ENCODE measurements around the gene SNAP29.

DNA sequence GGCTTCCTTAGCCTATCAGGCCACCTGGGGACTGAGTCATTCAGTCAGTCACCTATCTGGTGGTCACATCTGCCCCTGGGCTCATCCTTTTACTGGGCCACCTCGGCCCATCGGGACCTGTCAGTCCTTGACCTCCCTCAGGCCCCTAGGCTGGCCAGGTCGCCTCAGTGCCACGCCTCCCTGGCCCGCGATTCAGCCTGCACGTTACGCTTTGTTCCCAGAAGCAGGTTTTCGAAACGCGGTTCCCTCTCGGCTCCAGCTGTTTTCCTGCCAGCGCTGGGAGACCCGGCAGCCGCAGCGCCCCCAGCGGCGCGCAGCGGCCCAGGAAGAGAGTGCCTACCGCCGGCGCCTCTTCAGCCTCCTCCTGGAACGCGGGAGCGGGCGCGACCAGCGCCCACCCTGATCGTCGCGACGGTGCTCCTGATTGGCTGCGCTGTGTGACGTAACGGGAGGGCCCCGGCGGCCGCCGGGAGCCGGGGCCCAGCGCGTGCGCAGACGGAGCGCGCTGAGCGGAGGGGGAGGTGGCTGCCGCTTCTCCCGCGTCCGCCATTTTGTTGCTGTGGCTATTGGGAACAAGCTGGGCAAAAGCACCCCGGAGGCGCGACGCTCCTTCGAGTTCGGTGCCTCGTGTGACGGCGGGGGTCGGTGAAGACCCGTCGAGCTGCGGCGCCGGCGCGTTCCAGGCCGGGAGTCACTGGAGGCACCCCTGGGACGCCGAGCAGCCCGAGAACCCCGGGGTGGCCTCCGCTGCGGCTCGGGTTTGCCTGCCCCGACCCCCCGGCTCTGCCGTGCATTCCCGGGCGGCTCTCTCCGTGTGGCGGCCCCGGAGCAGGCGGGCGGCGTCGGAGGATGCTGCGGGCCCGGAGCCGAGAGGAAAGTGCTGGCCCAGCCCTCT is 58.4 kb downstream of the SNAP29 start, which contains the start of gene CRKL:
- TF ChIP-seq TCF7L2 (IDR thresholded peaks at IDR 0.05; ENCODE audit: borderline replicate concordance, low read depth, low read length): no peak
- TF ChIP-seq ZNF274 (IDR thresholded peaks at IDR 0.05; ENCODE audit: low read length): no peak
- TF ChIP-seq ZNF274 (tag by site-specific recombination; IDR thresholded peaks at IDR 0.05; ENCODE audit: borderline replicate concordance): no peak
- peak; percentile 88; the same call in 1 of the 2 replicates for TF ChIP-seq YY1 (tag by site-specific recombination; IDR thresholded peaks at IDR 0.05)
- TF ChIP-seq, protein P1, sequence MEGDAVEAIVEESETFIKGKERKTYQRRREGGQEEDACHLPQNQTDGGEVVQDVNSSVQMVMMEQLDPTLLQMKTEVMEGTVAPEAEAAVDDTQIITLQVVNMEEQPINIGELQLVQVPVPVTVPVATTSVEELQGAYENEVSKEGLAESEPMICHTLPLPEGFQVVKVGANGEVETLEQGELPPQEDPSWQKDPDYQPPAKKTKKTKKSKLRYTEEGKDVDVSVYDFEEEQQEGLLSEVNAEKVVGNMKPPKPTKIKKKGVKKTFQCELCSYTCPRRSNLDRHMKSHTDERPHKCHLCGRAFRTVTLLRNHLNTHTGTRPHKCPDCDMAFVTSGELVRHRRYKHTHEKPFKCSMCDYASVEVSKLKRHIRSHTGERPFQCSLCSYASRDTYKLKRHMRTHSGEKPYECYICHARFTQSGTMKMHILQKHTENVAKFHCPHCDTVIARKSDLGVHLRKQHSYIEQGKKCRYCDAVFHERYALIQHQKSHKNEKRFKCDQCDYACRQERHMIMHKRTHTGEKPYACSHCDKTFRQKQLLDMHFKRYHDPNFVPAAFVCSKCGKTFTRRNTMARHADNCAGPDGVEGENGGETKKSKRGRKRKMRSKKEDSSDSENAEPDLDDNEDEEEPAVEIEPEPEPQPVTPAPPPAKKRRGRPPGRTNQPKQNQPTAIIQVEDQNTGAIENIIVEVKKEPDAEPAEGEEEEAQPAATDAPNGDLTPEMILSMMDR (tag by site-specific recombination; IDR thresholded peaks at IDR 0.05): peak; percentile 98
- no peak for TF ChIP-seq ZNF416 (tag by site-specific recombination; IDR thresholded peaks at IDR 0.05)
- no peak for TF ChIP-seq ZNF169 (tag by site-specific recombination; IDR thresholded peaks at IDR 0.05)
- TF ChIP-seq, protein P2, sequence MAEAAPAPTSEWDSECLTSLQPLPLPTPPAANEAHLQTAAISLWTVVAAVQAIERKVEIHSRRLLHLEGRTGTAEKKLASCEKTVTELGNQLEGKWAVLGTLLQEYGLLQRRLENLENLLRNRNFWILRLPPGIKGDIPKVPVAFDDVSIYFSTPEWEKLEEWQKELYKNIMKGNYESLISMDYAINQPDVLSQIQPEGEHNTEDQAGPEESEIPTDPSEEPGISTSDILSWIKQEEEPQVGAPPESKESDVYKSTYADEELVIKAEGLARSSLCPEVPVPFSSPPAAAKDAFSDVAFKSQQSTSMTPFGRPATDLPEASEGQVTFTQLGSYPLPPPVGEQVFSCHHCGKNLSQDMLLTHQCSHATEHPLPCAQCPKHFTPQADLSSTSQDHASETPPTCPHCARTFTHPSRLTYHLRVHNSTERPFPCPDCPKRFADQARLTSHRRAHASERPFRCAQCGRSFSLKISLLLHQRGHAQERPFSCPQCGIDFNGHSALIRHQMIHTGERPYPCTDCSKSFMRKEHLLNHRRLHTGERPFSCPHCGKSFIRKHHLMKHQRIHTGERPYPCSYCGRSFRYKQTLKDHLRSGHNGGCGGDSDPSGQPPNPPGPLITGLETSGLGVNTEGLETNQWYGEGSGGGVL (tag by site-specific recombination; IDR thresholded peaks at IDR 0.05): no peak
- TF ChIP-seq, protein P3, sequence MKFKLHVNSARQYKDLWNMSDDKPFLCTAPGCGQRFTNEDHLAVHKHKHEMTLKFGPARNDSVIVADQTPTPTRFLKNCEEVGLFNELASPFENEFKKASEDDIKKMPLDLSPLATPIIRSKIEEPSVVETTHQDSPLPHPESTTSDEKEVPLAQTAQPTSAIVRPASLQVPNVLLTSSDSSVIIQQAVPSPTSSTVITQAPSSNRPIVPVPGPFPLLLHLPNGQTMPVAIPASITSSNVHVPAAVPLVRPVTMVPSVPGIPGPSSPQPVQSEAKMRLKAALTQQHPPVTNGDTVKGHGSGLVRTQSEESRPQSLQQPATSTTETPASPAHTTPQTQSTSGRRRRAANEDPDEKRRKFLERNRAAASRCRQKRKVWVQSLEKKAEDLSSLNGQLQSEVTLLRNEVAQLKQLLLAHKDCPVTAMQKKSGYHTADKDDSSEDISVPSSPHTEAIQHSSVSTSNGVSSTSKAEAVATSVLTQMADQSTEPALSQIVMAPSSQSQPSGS (tag by site-specific recombination; IDR thresholded peaks at IDR 0.05; ENCODE audit: low read depth): peak; percentile 49; the same call in 1 of the 2 replicates
- TF ChIP-seq KLF16 (tag by site-specific recombination; IDR thresholded peaks at IDR 0.05): peak; percentile 30
- TF ChIP-seq ZNF138 (tag by site-specific recombination; IDR thresholded peaks at IDR 0.05; ENCODE audit: borderline replicate concordance): no peak
- TF ChIP-seq ZBTB20 (tag by site-specific recombination; IDR thresholded peaks at IDR 0.05): peak; percentile 93
- no peak for TF ChIP-seq ZNF19 (tag by site-specific recombination; IDR thresholded peaks at IDR 0.05; ENCODE audit: low read depth)
- no peak for TF ChIP-seq ZBTB1 (tag by site-specific recombination; IDR thresholded peaks at IDR 0.05)
